Activated naive CD4-positive, alpha-beta T cell treated with anti-CD3 and anti-CD28 coated beads, Interleukin-2, amount 50 U/mL, for 72 hours (primary cell): ENCODE measurements around the gene NF2. TPM values are rescaled to one million over a fixed set of nuclear protein-coding genes. Genes with fewer than 3 reads are reported as not detected.
"Not testable (repeated sequence)": the region's sequence is repeated elsewhere in the genome, so short reads cannot be mapped to it uniquely, and the experiment has no call there.

Experiments used
- ATAC-seq, 2 donors: fragments of 150-1000 bp; cut with Tn5 transposase; 2 replicates each; pipeline ENCODE4 v1.10.0; 2021; ENCODE audit warnings: mild to moderate bottlenecking in 2 of 2, moderate library complexity in 2 of 2
- DNase-seq, 2 donors: peaks; one replicate each; pipeline ENCODE4 v3.0.0; 2021 to 2022; ENCODE audit warnings: low spot score in 2 of 2
- H3K27ac Mint-ChIP-seq, 2 donors: one replicate each; pipeline ENCODE4 v1.8.0; 2022; ENCODE audit warnings: mild to moderate bottlenecking in 2 of 2, mixed read lengths in 2 of 2
- H3K36me3 Mint-ChIP-seq, 2 donors: one replicate each; pipeline ENCODE4 v1.8.0; 2022; ENCODE audit warnings: mixed read lengths in 2 of 2
- H3K9me3 Mint-ChIP-seq, 2 donors: one replicate each; pipeline ENCODE4 v1.8.0; 2022; ENCODE audit warnings: mixed read lengths in 2 of 2
- total RNA-seq, 2 donors: library from RNA; stranded (reverse); gene quantifications; one replicate each; pipeline ENCODE4 v1.2.3, GENCODE V29; 2022

NF2 gene
- total RNA-seq, 2 donors from 2014 or later = 30.6 to 45.0 TPM

- H3K9me3 Mint-ChIP-seq, DNase-seq: not testable (repeated sequence)
Observed at GRCh38 chr22:29586193-29586705, 17.2 kb upstream of the NF2 start.

GRCh38 chr22:29587938-29588699, 15.3 kb upstream of the NF2 start:
- no peak for DNase-seq
- ATAC-seq = peak in 1 of 2 donors; percentile 37
- Mint-ChIP-seq H3K9me3 (no peaks in the 10 kb centered on the region), H3K36me3 (no peaks in the 10 kb centered on the region), H3K27ac (no peak overlapping the region)

More at GRCh38 chr22:29586193-29586705, 17.2 kb upstream of the NF2 start:
- not testable (repeated sequence) for H3K36me3 Mint-ChIP-seq, ATAC-seq
- peak overlapping the region in 1 of 2 donors; percentile 32 for H3K27ac Mint-ChIP-seq

- H3K36me3 Mint-ChIP-seq = no peaks in the 10 kb centered on the region
- no peak overlapping the region for H3K27ac Mint-ChIP-seq
- ATAC-seq = no peak
- peaks cover 0 to 7% of the 10 kb centered on the region in 2 donors for H3K9me3 Mint-ChIP-seq
- no peak for DNase-seq
Observed at GRCh38 chr22:29593923-29594322, 9.5 kb upstream of the NF2 start.

- not testable (repeated sequence) for H3K9me3 Mint-ChIP-seq, H3K27ac Mint-ChIP-seq, H3K36me3 Mint-ChIP-seq, DNase-seq, ATAC-seq
Observed at GRCh38 chr22:29594447-29594846, 9.0 kb upstream of the NF2 start.

- no peak for ATAC-seq
Observed at GRCh38 chr22:29596408-29596807, 7.0 kb upstream of the NF2 start.

GRCh38 chr22:29597871-29598683, 5.4 kb upstream of the NF2 start:
- not testable (repeated sequence) for DNase-seq, H3K36me3 Mint-ChIP-seq, ATAC-seq, H3K27ac Mint-ChIP-seq, H3K9me3 Mint-ChIP-seq

More at GRCh38 chr22:29596408-29596807, 7.0 kb upstream of the NF2 start:
- no peak for DNase-seq
- Mint-ChIP-seq H3K36me3 (no peaks in the 10 kb centered on the region), H3K9me3 (peaks cover 0 to 7% of the 10 kb centered on the region in 2 donors), H3K27ac (no peak overlapping the region)

GRCh38 chr22:29598684-29599020, 4.8 kb upstream of the NF2 start:
- ATAC-seq (no peak), DNase-seq (no peak)
- H3K36me3 Mint-ChIP-seq = no peaks in the 10 kb centered on the region
- no peak overlapping the region for H3K27ac Mint-ChIP-seq
- peaks cover 0 to 7% of the 10 kb centered on the region in 2 donors for H3K9me3 Mint-ChIP-seq

- peak overlapping the region; percentile 90 to 91 for H3K27ac Mint-ChIP-seq
- peaks cover 4 to 16% of the 10 kb centered on the region in 2 donors for H3K36me3 Mint-ChIP-seq
- no peaks in the 10 kb centered on the region for H3K9me3 Mint-ChIP-seq
- ATAC-seq = no peak
- peak in 1 of 2 donors; percentile 54 for DNase-seq
Observed at GRCh38 chr22:29604076-29604360, 585 bp downstream of the NF2 start.

GRCh38 chr22:29605527-29605850, 2.1 kb downstream of the NF2 start:
- peaks cover 0 to 6% of the 10 kb centered on the region in 2 donors for H3K9me3 Mint-ChIP-seq
- H3K27ac Mint-ChIP-seq = no peak overlapping the region
- peaks cover 4 to 22% of the 10 kb centered on the region in 2 donors for H3K36me3 Mint-ChIP-seq
- DNase-seq (no peak), ATAC-seq (no peak)

- Mint-ChIP-seq H3K27ac (no peak overlapping the region), H3K9me3 (peaks cover 0 to 6% of the 10 kb centered on the region in 2 donors), H3K36me3 (peaks cover 4 to 22% of the 10 kb centered on the region in 2 donors)
- DNase-seq (no peak), ATAC-seq (no peak)
Observed at GRCh38 chr22:29606320-29606719, 2.9 kb downstream of the NF2 start.

- Mint-ChIP-seq H3K9me3 (peaks cover 0 to 6% of the 10 kb centered on the region in 2 donors), H3K27ac (no peak overlapping the region), H3K36me3 (peaks cover 4 to 22% of the 10 kb centered on the region in 2 donors)
- DNase-seq (no peak), ATAC-seq (no peak)
Observed at GRCh38 chr22:29607426-29607825, 4.0 kb downstream of the NF2 start.

GRCh38 chr22:29609139-29609538, 5.7 kb downstream of the NF2 start:
- DNase-seq (no peak), ATAC-seq (no peak)
- Mint-ChIP-seq H3K36me3 (peaks cover under 1 to 24% of the 10 kb centered on the region in 2 donors), H3K27ac (no peak overlapping the region), H3K9me3 (peaks cover 0 to 6% of the 10 kb centered on the region in 2 donors)

- DNase-seq = no peak
- Mint-ChIP-seq H3K9me3 (peaks cover 0 to 6% of the 10 kb centered on the region in 2 donors), H3K27ac (no peak overlapping the region), H3K36me3 (peaks cover 0 to 23% of the 10 kb centered on the region in 2 donors)
- ATAC-seq = no peak
Observed at GRCh38 chr22:29610780-29611179, 7.3 kb downstream of the NF2 start.

GRCh38 chr22:29615705-29616327, 12.4 kb downstream of the NF2 start:
- peaks cover 0 to 6% of the 10 kb centered on the region in 2 donors for H3K36me3 Mint-ChIP-seq
- H3K9me3 Mint-ChIP-seq = no peaks in the 10 kb centered on the region
- ATAC-seq = no peak
- no peak for DNase-seq
- no peak overlapping the region for H3K27ac Mint-ChIP-seq

- no peak for DNase-seq
- Mint-ChIP-seq H3K27ac (peak overlapping the region; percentile 0 to 60), H3K9me3 (no peaks in the 10 kb centered on the region), H3K36me3 (peaks cover 0 to 5% of the 10 kb centered on the region in 2 donors)
- peak; percentile 88 to 90 for ATAC-seq
Observed at GRCh38 chr22:29617922-29618629, 14.6 kb downstream of the NF2 start.

GRCh38 chr22:29621761-29622526, 18.5 kb downstream of the NF2 start:
- ATAC-seq (no peak), DNase-seq (no peak)
- Mint-ChIP-seq H3K27ac (peak overlapping the region in 1 of 2 donors; percentile 18), H3K9me3 (no peaks in the 10 kb centered on the region), H3K36me3 (no peaks in the 10 kb centered on the region)
